Kidney (tissue), 14 donors: Measurements from ENCODE around the gene HLA-DMA. TPM values are rescaled to one million over a fixed set of nuclear protein-coding genes. Genes with fewer than 3 reads are reported as not detected.

Experiments
- DNase-seq, 5 donors: peaks; one replicate each; pipeline ENCODE4 v3.0.0-alpha.2; 2013 to 2020
- FAIRE-seq: peaks from 2 replicates; lab custom pipeline; 2012; peaks lifted over from hg19 to GRCh38; lab: Jason Lieb, UNC
- H3K27ac ChIP-seq, 2 donors: one replicate each; pipeline ENCODE4 v1.7.0; 2013; ENCODE audit warnings: low read depth in 2 of 2, low read length in 2 of 2, inconsistent platforms in 1 of 2
- H3K27me3 ChIP-seq: one replicate; pipeline ENCODE4 v1.7.1; 2013; ENCODE audit warnings: low read length, inconsistent platforms; ENCODE audit not compliant: control insufficient read depth, insufficient read depth
- H3K36me3 ChIP-seq, 3 donors: one replicate each; pipeline versions ENCODE4 v1.7.0 to v1.7.1; 2013; ENCODE audit warnings: low read length in 3 of 3, control low read depth in 1 of 3, inconsistent platforms in 1 of 3; ENCODE audit not compliant: insufficient read depth in 3 of 3, control insufficient read depth in 2 of 3
- H3K4me1 ChIP-seq, 3 donors: one replicate each; pipeline versions ENCODE4 v1.7.0 to v1.7.1; 2013; ENCODE audit warnings: low read length in 3 of 3, inconsistent platforms in 1 of 3, low read depth in 1 of 3; ENCODE audit not compliant: control insufficient read depth in 2 of 3, insufficient read depth in 2 of 3
- H3K4me3 ChIP-seq, 3 donors: one replicate each; pipeline versions ENCODE4 v1.7.0 to v1.8.1; 2013; ENCODE audit warnings: low read length in 3 of 3, control low read depth in 1 of 3, inconsistent platforms in 1 of 3
- H3K9ac ChIP-seq, 3 donors: one replicate each; pipeline versions ENCODE4 v1.7.0 to v1.7.1; 2013; ENCODE audit warnings: low read length in 3 of 3, control low read depth in 1 of 3, inconsistent platforms in 1 of 3
- H3K9me3 ChIP-seq, 3 donors: one replicate each; pipeline versions ENCODE4 v1.7.0 to v1.7.1; 2013; ENCODE audit warnings: low read length in 3 of 3, control low read depth in 1 of 3, inconsistent platforms in 1 of 3; ENCODE audit not compliant: control insufficient read depth in 2 of 3, insufficient read depth in 1 of 3
- intact Hi-C: fragments of 100-400 bp; cut with DNase I; formaldehyde crosslinking; loops from one replicate; pipeline ENCODE4 v1.11.1; 2022
- polyA plus RNA-seq: library from polyadenylated mRNA; stranded (reverse); fragments of 350-450 nt; fragmentation: Illumina TruSeq; extraction: RNeasy Lipid Tissue Mini Kit (QIAGEN cat#74804); gene quantifications from one replicate; pipeline ENCODE4 v1.2.3, GENCODE V29; 2014; ENCODE audit warnings: low read depth, low replicate concordance; ENCODE audit not compliant: insufficient read depth
- total RNA-seq: library from RNA; stranded (reverse); fragmentation: NEBNext Ultra II Directional; extraction: Animal tissue kit (Norgen Biotek cat#: 25700); gene quantifications from one replicate; pipeline ENCODE4 v1.2.1, GENCODE V29; 2021
- TF ChIP-seq, protein P1 (sequence below): IDR thresholded peaks from 3 replicates; pipeline ENCODE4 v1.5.1; 2012; ENCODE audit warnings: mild to moderate bottlenecking, moderate library complexity, borderline replicate concordance; ENCODE audit not compliant: insufficient read depth; ENCODE audit errors: extremely low read depth
- donor health status: control.
- donor health status: control.
- donor health status: control.
- donor health status: control.
- donor health status: control.
- donor health status: DM: yes; HTN: yes; CAD: no.
- donor health status: Normal renal cell carcinoma (clear cell type).

Gene HLA-DMA
- total and polyA plus RNA-seq, 2 donors from 2014 or later, result 98.5 to 101 TPM

DNA sequence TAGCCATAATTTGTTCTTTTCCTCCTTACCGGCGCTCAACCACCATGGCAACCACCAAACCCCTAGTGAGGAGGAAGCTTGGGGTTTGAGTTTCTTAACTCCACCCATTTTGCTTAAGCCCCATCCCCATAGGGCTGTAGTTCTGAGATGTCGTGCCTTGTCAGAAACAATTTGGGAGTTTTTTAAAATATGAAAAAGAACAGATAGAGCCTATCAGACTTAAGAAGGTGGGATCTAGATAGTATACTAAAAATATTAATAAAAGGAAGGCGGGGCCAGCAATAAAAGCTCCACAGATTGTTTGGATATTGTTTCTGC lies 21.1 kb upstream of the HLA-DMA start:
- DNase-seq (peak in 2 of 5 donors; percentile 42 to 75), FAIRE-seq (no peak)
- Histone ChIP-seq H3K27me3 (no peaks in the 10 kb centered on the region), H3K4me3 (peak overlapping the region; percentile 89 to 99 (median 98)), H3K36me3 (peaks cover 33 to 62% (median 42%) of the 10 kb centered on the region in 3 donors), H3K9ac (peak overlapping the region; percentile 73 to 99 (median 86)), H3K4me1 (peaks cover 0 to 23% (median 15%) of the 10 kb centered on the region in 3 donors), H3K27ac (no peak overlapping the region), H3K9me3 (no peaks in the 10 kb centered on the region)
- intact Hi-C loops, result loop anchor here (10.0 kb wide), 1 partner anchor 79 kb away; no protein-coding TSS in a partner anchor
- TF ChIP-seq, protein P1, sequence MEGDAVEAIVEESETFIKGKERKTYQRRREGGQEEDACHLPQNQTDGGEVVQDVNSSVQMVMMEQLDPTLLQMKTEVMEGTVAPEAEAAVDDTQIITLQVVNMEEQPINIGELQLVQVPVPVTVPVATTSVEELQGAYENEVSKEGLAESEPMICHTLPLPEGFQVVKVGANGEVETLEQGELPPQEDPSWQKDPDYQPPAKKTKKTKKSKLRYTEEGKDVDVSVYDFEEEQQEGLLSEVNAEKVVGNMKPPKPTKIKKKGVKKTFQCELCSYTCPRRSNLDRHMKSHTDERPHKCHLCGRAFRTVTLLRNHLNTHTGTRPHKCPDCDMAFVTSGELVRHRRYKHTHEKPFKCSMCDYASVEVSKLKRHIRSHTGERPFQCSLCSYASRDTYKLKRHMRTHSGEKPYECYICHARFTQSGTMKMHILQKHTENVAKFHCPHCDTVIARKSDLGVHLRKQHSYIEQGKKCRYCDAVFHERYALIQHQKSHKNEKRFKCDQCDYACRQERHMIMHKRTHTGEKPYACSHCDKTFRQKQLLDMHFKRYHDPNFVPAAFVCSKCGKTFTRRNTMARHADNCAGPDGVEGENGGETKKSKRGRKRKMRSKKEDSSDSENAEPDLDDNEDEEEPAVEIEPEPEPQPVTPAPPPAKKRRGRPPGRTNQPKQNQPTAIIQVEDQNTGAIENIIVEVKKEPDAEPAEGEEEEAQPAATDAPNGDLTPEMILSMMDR, result no peak

DNA sequence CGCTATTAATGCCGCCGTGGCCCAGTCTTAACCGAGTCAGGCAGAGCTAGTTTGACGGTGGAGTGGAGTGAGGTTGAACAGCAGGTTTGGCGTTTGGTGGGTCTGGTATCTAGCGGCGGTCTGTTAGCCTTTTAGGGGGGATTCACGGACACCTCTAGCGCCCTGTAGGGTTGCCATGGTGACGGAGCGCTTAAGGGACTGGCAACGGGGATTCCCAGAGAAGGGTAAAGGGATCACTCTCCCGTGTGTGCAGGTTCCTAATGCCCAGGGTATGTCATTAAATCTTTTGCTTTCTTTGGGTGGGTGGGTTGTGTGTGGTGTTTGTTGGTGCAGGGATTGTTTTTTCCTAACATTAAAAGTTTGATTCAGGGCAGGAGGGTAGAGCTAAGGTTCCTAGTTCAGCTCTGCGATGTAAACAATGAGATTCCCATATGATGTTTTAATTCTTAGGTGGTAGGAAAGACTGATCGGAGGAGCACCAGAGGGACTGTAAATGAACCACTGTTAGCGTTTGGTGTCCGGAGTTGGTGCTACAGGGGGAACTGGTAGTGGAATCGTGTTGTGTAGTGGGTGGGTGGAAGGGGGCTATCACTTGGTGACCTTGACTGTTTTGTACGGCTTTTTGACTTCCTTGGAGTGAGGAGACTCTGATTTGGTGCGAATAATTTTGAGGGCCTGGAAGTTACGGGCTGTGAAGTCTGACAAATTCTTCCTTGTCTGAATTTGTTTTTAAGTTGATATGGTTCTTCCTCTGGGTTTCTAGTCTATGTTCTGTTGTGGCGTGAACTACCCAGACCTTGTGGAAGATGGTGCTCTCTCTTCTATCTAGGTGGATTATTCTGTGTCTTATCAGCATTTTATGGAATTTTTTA lies 20.5 kb upstream of the HLA-DMA start:
- H3K27ac ChIP-seq, result peak overlapping the region; percentile 69 to 86
- no peak for FAIRE-seq
- no peaks in the 10 kb centered on the region for H3K9me3 ChIP-seq

DNA sequence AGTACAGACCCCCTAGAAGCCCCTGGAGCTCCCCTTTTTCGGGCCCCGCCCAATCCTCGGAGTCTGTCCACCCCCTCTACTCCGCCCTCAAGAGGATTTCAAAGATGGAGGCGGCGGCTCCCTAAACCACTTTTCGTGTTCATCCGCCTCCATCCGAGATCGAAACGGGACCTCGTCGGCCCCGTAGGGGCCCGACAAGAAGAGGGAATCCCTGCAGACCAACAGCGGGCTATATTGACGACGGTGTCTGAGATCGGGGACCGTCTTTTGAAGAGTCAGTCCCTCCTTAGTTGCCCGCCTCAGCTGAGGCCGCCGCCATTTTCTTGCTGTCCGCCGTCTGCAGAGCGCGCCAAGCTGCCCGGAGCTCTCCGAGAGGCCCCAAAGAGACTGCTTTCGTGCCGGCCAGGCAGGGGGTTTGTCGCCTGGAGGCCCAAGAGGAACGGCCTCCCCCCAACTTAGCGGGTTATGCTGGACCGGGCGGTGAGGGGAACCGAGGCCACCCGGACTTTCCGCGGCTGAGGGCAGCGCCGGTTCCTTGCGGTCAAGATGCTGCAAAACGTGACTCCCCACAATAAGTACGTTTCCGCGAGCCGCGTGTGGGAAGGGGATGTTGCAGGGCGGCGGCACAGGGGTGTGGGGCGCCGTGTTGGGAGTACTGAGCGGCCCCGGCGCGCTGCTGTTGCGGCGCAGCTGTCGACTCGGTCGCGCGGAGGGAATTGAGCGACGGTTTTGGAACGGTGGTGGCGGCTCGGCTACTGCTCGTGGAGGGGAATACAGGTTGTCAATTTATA lies 19.7 kb upstream of the HLA-DMA start:
- H3K27me3 ChIP-seq, result no peaks in the 10 kb centered on the region
- FAIRE-seq (no peak), DNase-seq (peak in 1 of 5 donors; percentile 88)
- H3K4me3 ChIP-seq, result peak overlapping the region; percentile 89 to 99 (median 98)
- H3K27ac ChIP-seq, result peak overlapping the region; percentile 69 to 86
- H3K4me1 ChIP-seq, result peaks cover 0 to 23% (median 15%) of the 10 kb centered on the region in 3 donors
- TF ChIP-seq, protein P1, result no peak
- H3K9me3 ChIP-seq, result no peaks in the 10 kb centered on the region
- H3K36me3 ChIP-seq, result peaks cover 27 to 48% (median 30%) of the 10 kb centered on the region in 3 donors
- intact Hi-C loops, result loop anchor here (10.0 kb wide), 1 partner anchor 78 kb away; no protein-coding TSS in a partner anchor
- H3K9ac ChIP-seq, result peak overlapping the region; percentile 73 to 99 (median 86)

More for the DNA sequence above, 20.5 kb upstream of the HLA-DMA start:
- H3K4me3 ChIP-seq, result peak overlapping the region; percentile 89 to 99 (median 98)
- intact Hi-C loops, result loop anchor here (10.0 kb wide), 1 partner anchor 79 kb away; no protein-coding TSS in a partner anchor
- H3K36me3 ChIP-seq, result peaks cover 33 to 56% (median 38%) of the 10 kb centered on the region in 3 donors
- H3K27me3 ChIP-seq, result no peaks in the 10 kb centered on the region
- H3K4me1 ChIP-seq, result peaks cover 0 to 23% (median 15%) of the 10 kb centered on the region in 3 donors
- DNase-seq, result peak in 4 of 5 donors; percentile 48 to 86 (median 72)
- H3K9ac ChIP-seq, result peak overlapping the region; percentile 73 to 99 (median 86)
- TF ChIP-seq, protein P1, result no peak
